ENCODE results near the gene EVC. TPM values are rescaled to one million over a fixed set of nuclear protein-coding genes. Genes with fewer than 3 reads are reported as not detected.

EVC gene
- total and polyA plus RNA-seq, 9 donors: 16.4 to 63.5 (median 47.6) TPM

GRCh38 chr4:5823542-5824211 is 112.7 kb downstream of the EVC start:
- intact Hi-C loops (cut with DNase I): no loop called here

GRCh38 chr4:5824227-5824626 is 113.2 kb downstream of the EVC start:
- TF ChIP-seq EP300 (IDR thresholded peaks at IDR 0.05) (no peak), POLR2A (IDR thresholded peaks at IDR 0.05) (no peak), CTCF (IDR thresholded peaks at IDR 0.05) (no peak)
- Histone ChIP-seq H3K36me3 (no peaks in the 10 kb centered on the region), H3K4me1 (ENCODE audit: insufficient read depth) (no peaks in the 10 kb centered on the region), H3K27me3 (no peaks in the 10 kb centered on the region), H3K4me3 (no peak overlapping the region), H3K9me3 (no peaks in the 10 kb centered on the region), H3K27ac (no peak overlapping the region)
- DNase-seq: no peak
- 86 to 90% (median 89%) methylated on average over 7 of the region's 7 CpGs for WGBS, 3 donors
- intact Hi-C loops (cut with DNase I): no loop called here

More at GRCh38 chr4:5823542-5824211, 112.7 kb downstream of the EVC start:
- 81 to 86% (median 86%) methylated on average over 10 of the region's 10 CpGs for WGBS, 3 donors
- no peak overlapping the region for H3K27ac ChIP-seq
- TF ChIP-seq POLR2A (IDR thresholded peaks at IDR 0.05) (no peak), CTCF (IDR thresholded peaks at IDR 0.05) (no peak), EP300 (IDR thresholded peaks at IDR 0.05) (no peak)
- no peaks in the 10 kb centered on the region for H3K4me1 ChIP-seq (ENCODE audit: insufficient read depth)
- no peaks in the 10 kb centered on the region for H3K27me3 ChIP-seq
- no peaks in the 10 kb centered on the region for H3K36me3 ChIP-seq
- no peak overlapping the region for H3K4me3 ChIP-seq
- DNase-seq: no peak
- no peaks in the 10 kb centered on the region for H3K9me3 ChIP-seq

- TF ChIP-seq POLR2A (IDR thresholded peaks at IDR 0.05) (no peak), EP300 (IDR thresholded peaks at IDR 0.05) (no peak), CTCF (IDR thresholded peaks at IDR 0.05) (no peak)
- H3K27ac ChIP-seq: no peak overlapping the region
- no peaks in the 10 kb centered on the region for H3K9me3 ChIP-seq
- no peaks in the 10 kb centered on the region for H3K36me3 ChIP-seq
- H3K4me1 ChIP-seq (ENCODE audit: insufficient read depth): no peaks in the 10 kb centered on the region
- DNase-seq: no peak
- no peak overlapping the region for H3K4me3 ChIP-seq
- intact Hi-C loops (cut with DNase I): no loop called here
- no peaks in the 10 kb centered on the region for H3K27me3 ChIP-seq
- 70 to 75% (median 74%) methylated on average over 6 of the region's 6 CpGs for WGBS, 3 donors
Measured at GRCh38 chr4:5824635-5825034, 113.6 kb downstream of the EVC start.

- H3K4me1 ChIP-seq (ENCODE audit: insufficient read depth): no peaks in the 10 kb centered on the region
- intact Hi-C loops (cut with DNase I): no loop called here
- DNase-seq: no peak
- 91 to 94% (median 93%) methylated on average over 19 of the region's 19 CpGs for WGBS, 3 donors
- TF ChIP-seq CTCF (IDR thresholded peaks at IDR 0.05) (no peak), EP300 (IDR thresholded peaks at IDR 0.05) (no peak), POLR2A (IDR thresholded peaks at IDR 0.05) (no peak)
- no peak overlapping the region for H3K4me3 ChIP-seq
- no peaks in the 10 kb centered on the region for H3K9me3 ChIP-seq
- H3K36me3 ChIP-seq: no peaks in the 10 kb centered on the region
- no peaks in the 10 kb centered on the region for H3K27me3 ChIP-seq
- H3K27ac ChIP-seq: no peak overlapping the region
Measured at GRCh38 chr4:5825321-5826041, 114.5 kb downstream of the EVC start.
